ENCODE measurements around the gene HRH1. TPM values are rescaled to one million over a fixed set of nuclear protein-coding genes. Genes with fewer than 3 reads are reported as not detected.
"Not testable (repeated sequence)": the region's sequence is repeated elsewhere in the genome, so short reads cannot be mapped to it uniquely, and the experiment has no call there.

HRH1 gene
- polyA plus RNA-seq, 3 donors = 2.3 to 2.7 (median 2.3) TPM

DNA sequence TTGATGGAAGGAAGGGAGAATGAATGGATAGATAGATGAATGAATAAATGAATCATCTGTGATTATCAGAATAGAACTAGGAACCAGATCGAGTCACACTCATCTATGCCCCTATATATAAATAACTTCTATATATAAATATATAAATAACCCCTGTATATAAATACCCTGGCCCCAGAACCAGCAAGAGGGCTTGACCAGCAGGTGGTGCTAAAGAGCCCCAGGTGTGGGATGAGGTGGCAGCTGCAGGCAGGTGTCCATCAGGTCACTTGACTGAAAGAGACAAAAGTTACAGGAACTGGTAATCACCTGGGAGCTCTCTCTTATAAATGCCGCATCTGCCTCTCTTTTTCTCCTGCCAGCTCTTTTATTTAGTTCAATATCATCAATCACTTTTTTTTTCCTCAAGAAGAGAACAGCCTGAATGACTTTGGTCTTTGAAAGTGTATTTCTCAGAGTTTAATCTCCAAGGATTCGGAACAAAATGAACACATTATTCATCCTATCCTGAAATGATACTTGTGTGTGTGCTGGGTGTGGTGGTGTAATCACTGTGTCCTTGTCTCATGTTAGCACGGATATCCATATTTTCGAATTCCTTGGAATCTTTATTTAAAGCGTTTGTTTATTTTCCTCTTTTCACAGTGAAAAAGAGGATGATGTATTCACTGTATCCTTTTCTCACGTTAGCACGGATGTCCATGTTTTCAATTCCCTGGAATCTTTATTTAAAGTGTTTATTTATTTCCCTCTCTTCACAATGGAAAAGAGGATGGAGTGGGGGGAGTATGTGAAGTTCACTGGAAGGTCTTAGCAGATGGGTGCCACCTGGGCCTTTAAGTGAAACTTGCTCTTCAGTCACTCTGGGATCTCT, 82.5 kb downstream of the HRH1 start:
- no peak for DNase-seq (ENCODE audit: low read depth in 3 of 3, low spot score in 2 of 3)

DNA sequence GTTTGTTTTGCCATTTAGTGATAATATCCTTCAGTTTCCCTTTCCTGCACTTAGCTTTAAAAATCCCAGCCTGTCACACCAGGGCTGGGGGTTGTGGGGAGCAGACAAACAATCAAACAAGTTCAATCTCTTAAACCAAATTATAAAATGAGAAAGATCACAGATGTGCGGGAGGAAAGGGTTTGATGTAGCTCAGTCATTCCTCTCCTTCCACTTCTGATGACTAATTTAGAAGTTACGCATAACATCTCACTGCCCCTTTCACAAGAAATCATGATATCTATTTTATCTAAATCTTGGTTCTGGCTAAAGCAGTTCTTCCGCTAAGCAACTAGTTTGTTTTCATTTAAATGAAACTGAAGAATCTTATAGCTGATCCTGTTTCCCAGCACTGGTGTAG, 83.8 kb downstream of the HRH1 start:
- DNase-seq (ENCODE audit: low read depth in 3 of 3, low spot score in 2 of 3) = no peak

DNA sequence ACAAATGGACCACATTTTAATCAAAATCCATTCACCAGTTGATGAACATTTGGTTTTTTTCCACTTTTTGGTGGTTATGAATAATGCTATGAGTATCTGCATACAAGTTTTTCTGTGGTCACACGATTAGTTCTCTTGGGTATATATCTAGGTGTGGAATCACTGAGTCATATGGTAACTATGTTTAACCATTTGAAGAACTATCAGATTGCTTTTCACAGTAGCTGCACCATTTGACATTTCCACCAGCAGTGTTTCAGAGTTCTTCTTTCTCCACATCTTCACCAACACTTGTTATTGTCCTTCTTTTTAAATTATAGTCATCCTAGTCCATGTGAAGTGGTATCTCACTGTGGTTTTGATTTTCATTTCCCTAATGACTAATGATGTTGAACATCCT, 84.6 kb downstream of the HRH1 start:
- no peak for DNase-seq (ENCODE audit: low read depth in 3 of 3, low spot score in 2 of 3)

DNA sequence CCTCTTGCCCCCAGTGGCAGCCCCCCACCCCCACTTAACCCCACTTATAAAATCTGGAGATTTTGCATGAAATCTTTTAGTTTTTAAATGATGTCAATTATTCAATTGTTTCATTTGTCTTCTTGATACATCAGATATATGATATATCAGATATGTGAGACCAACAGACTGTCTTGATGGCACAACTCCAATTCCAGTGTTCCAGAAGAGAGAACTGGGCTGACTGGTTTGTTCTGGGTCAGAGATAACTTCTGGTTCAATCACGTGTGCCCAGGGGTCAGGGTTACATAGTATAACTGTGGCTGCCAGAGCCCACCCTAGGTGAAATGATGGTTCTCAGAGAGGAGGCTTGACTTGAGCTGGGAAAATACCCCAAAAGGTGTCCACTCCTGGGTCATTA, 85.5 kb downstream of the HRH1 start:
- DNase-seq (ENCODE audit: low read depth in 3 of 3, low spot score in 2 of 3) = no peak

DNA sequence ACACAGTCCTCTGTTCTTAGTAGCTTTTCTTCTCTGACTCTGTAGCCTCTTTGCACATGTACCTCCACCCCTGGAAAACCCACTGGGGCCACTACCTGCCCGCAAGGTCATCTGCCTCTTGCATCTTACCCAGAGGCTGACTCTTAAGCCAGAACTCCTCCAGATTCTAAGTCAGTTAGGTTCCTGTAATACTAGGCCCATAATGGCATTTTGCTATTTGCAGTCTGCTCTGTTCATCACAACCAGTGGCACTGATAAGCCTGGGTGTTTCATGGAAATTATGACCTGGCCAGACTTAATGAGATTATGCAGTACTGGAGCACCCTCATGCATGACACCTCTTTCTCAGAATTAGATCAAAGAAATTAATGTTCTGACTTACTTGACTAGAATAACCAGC, 86.2 kb downstream of the HRH1 start:
- DNase-seq (ENCODE audit: low read depth in 3 of 3, low spot score in 2 of 3) = no peak

DNA sequence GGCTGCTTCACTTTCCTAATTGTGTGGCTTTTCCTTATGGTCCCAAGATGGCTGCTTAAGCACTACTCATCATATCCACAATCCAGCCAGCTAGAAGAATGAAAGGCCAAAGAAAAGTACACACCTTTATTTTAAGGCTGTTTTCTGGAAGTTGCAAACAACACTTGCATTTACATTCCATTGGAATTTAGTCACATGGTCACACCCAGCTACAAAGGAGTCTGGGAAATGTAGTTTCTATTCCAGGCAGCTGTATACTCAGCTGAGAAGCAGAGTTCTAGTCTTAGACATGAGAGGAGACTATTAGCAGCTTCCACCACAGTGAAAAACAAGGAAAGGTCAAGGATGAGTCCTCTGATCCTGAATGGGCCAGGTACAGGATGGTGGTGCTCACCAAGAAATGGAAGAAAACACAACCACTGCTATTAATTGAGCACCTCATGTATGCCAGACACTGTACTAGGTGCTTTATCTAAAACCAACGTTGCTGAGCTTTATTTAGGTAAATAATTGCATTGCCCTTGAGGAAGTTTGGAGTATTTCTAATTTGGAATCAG, 89.9 kb downstream of the HRH1 start:
- DNase-seq (ENCODE audit: low read depth in 3 of 3, low spot score in 2 of 3) = no peak

DNA sequence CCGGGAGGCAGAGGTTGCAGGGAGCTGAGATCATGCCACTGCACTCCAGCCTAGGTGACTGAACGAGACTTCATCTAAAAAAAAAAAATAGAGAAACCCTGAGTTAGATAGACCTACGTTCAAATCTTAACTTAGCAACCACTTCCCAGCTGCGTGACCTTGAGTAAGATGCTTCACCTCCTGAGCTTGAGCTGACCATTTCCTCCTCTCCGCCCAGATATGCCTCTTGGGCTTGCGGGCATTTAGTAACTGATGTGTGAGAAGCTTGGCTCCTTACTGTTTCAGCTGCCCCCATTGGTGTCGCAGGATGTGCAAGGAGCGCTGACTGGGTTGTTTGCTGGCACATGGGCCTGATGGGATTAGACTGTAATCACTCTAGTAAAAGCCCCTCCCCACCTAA, 91.0 kb downstream of the HRH1 start:
- DNase-seq (ENCODE audit: low read depth in 3 of 3, low spot score in 2 of 3) = no peak

DNA sequence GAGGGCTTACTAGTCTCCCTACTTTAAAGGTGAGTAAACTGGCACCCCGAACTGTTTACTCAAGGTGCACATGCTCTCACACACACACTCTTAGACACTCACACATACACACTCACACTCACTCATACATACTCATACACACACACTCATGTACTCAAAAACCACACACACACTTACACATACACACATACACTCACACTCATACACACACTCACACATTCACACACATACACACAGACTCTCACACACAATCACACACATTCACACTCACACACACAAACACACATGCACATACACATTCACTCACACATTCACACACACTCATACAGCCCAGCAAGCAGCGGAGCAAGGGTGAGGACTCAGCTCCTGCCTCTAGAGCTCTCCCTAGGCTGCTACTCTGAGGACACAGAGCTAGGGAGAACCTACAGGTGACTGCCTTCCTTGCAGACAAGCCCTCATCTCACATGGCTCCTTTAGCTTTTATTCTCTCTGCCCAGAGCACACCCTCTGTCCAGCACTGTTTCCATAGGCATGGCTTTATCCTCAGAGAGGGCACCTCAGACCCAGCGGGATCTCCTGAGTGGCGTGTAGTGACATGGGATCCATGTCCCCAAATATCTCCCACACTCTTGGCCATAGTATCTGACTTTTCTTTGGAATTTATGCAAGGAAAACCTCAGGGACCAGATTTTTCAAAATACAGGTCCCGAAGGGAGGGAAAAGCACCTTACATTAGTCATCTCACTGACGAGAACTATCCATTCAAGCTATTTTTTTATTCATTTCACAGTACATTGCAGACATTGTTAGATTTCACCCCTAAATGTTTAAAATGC, 91.8 kb downstream of the HRH1 start:
- no peak for DNase-seq (ENCODE audit: low read depth in 3 of 3, low spot score in 2 of 3)

DNA sequence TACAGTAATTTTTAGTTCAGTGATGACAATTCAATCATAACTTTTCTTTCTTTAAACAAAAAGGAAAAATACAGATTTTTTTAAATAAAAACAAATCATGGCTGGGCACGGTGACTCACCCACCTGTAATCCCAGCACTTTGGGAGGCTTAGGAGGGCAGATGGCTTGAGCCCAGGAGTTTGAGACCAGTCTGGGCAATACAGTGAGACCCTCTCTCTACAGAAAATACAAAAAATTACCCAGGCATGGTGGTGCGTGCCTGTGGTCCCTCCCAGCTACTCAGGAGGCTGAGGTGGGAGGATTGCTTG, 92.3 kb downstream of the HRH1 start:
- DNase-seq (ENCODE audit: low read depth in 3 of 3, low spot score in 2 of 3) = no peak

DNA sequence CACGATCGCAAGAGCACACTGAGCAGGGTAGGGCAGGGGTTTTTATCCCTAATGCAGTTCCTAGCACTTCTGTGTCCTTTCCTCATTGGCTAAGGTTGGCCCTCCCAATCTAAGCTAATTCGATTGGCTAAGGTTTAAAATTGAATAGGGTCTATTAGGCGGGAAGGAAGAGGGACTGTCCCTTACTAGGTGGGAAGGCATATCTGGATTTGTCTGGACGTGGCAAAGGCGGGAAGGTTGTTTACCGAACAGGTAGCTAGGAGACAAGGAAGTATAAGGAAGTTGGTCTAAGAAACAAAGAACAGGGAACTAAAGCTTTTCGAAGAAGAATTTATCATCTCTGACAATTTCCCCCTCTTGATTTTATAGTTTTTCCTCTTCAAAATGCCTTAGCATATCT, 93.1 kb downstream of the HRH1 start:
- no peak for DNase-seq (ENCODE audit: low read depth in 3 of 3, low spot score in 2 of 3)

DNA sequence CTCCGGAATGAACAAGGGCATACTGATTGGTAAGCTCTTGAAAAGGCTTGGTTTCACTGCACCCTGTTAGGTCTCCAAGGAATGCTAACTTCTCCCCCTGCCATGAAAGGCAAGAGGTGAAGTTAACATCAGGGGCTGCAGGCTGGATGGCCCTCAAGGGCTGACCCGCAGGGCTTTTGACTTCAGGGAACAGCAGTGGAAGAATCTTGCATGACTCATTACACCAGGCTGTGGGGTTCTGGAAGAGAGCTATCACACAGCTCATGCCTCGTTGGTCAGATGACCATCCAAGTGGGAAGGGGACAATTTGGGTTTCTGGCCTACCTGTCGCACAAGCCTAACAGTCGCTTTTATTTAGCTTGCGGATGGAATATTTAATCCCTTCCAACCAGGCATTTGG, 94.3 kb downstream of the HRH1 start:
- DNase-seq (ENCODE audit: low read depth in 3 of 3, low spot score in 2 of 3) = no peak

DNA sequence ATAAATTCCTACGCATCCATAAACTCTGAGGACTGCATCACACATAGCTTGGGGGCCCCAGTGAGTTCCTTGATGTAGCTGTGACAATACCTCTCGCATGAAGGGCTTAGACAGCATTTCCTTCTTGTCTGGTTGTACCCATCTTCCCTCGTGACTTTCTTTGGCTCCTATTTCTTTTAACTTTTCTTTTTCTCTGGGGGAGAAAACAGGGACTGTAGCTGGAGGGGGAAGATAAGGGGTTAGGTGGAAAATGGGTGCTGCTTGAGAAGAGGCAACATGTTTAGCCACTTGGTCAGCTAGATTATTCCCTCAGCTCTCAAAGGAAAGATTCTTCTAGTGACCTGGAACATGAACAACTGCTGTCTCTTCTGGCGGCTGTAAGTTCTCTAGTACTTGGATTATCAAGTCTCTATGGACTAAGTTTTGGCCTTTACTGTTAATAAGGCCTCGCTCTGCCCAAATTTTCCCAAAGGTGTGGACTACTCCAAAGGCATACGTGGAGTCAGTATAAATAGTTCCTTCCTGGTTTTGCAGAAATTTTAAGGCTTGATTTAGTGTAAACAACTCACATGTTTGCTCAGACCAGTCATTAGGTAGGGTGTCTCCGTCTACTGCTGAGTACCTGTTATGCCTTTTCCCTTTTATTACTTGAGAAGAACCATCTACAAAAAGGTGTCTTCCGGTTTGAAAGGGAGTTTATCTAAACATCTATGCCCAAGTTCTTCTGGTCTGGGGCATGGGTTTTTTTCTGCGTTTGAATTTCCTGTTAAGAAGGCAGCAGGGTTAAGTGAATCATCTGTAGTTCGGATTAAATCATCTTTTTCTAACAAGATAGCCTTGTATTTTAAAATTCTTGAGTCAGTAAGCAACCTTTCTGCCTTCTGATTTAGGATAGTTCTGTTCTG, 96.9 kb downstream of the HRH1 start:
- DNase-seq (ENCODE audit: low read depth in 3 of 3, low spot score in 2 of 3) = no peak

DNA sequence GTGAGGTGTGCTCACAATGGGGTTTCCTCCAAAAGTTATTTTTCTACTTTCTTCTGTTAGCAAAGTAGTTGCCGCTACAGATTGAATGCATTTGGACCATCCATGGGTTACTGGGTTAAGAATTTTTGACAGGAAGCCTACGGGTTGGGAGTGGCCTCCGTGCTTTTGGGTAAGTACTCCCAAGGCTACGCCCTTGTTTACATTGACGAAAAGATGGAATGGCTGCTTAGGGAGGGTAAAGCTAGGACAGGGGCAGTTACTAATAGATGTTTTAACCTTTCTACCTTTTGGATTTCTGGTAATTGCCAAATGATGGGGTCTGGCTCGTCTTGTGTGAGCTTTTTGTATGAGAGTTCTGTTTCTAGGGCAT, 97.5 kb downstream of the HRH1 start:
- no peak for DNase-seq (ENCODE audit: low read depth in 3 of 3, low spot score in 2 of 3)

DNA sequence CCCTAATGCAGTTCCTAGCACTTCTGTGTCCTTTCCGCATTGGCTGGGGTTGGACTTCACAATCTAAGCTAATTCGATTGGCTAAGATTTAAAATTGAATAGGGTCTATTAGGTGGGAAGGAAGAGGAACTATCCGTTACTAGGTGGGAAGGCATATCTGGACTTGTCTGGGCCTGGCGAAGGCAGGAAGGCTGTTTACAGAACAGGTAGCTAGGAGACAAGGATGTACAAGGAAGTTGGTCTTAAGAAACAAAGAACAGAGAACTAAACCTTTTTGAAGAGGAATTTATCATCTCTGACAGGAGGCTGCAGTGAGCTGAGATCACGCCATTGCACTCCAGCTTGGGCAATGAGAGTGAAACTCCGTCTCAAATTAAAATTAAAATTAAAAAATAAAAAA, 100.6 kb downstream of the HRH1 start:
- DNase-seq (ENCODE audit: low read depth in 3 of 3, low spot score in 2 of 3) = no peak

DNA sequence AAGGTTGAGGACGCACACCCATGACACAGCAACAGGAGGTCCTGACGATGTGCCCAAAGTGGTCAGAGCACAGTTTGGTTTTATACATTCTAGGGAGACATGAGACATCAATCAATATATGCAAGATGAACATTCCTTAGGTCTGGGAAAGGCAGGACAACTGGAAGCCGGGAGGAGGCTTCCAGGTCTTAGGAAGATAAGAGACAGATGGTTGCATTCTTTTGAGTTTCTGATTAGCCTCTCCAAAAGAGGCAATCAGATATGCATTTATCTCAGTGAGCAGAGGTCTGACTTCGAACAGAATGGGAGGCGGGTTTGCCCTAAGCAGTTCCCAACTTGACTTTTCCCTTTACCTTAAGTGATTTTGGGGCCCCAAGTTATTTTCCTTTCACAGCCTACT, 101.2 kb downstream of the HRH1 start:
- DNase-seq (ENCODE audit: low read depth in 3 of 3, low spot score in 2 of 3) = not testable (repeated sequence)

DNA sequence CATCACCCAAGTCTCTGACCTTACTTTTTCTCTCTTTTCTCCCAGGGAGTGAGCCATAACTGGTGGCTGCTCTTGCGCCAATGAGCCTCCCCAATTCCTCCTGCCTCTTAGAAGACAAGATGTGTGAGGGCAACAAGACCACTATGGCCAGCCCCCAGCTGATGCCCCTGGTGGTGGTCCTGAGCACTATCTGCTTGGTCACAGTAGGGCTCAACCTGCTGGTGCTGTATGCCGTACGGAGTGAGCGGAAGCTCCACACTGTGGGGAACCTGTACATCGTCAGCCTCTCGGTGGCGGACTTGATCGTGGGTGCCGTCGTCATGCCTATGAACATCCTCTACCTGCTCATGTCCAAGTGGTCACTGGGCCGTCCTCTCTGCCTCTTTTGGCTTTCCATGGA, 104.7 kb downstream of the HRH1 start:
- no peak for DNase-seq (ENCODE audit: low read depth in 3 of 3, low spot score in 2 of 3)

DNA sequence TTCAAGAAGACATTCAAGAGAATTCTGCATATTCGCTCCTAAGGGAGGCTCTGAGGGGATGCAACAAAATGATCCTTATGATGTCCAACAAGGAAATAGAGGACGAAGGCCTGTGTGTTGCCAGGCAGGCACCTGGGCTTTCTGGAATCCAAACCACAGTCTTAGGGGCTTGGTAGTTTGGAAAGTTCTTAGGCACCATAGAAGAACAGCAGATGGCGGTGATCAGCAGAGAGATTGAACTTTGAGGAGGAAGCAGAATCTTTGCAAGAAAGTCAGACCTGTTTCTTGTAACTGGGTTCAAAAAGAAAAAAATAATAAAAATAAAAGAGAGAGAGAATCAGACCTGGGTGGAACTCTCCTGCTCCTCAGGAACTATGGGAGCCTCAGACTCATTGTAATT, 106.2 kb downstream of the HRH1 start:
- no peak for DNase-seq (ENCODE audit: low read depth in 3 of 3, low spot score in 2 of 3)

DNA sequence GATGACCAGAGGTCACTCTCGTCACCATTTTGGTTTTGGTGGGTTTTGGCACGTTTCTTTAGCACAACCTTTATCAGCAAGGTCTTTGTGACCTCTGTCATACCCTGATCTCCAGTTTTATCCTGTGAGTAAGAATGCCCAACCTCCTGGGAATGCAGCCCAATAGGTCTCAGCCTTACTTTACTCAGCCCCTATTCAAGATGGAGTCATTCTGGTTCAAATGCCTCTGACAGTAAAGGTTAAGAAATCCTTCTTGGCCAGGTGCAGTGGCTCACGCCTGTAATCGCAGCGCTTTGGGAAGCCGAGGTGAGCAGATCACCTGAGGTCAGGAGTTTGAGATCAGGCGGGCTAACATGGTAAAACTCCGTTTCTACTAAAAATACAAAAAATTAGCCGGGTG, 114.7 kb downstream of the HRH1 start:
- DNase-seq (ENCODE audit: low read depth in 3 of 3, low spot score in 2 of 3) = no peak

DNA sequence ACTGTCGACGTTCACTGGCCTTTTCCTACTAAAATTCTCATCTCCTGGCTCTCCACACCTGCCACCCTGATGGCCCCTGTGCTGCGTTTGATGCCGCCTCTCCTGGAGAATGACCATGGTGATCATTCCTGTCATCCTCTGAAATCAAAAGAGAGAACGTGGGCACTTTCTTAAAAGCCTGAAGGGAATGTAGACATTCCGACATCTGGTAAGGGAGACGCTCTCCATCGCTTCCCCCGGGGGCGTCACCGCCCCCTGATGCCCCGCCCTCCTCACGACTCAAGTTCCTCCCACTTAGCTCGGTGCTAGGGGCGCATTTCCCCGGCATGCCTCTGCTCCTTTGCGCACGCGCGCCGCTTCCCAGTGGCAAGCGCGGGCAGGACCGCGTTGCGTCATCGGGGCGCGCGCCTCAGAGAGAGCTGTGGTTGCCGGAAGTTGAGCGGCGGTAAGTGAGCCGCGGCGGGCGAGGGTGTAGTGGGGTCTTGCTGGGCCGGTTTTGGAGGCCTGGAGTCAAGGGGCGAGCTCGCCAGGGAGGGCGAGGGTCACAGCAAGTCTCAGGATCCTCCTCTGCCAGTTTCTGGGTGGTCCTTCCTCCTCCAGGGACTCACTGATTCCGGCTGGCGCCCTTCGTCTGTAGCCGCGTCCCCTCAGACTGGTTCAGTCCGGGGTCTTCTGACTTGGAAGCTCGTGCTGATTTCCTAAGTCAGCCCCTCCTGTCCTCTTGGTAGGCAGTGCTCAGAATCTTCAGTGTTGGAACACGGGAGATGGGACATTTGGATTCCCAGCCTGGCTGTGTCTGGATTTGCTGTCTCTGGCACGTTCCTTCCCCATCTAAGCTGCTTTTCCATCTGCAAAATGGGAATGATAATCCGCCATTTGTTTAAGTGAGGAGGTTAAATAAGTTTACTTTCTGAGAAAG, 118.0 kb downstream of the HRH1 start, which contains the start of gene ATG7:
Gene ATG7, plus strand, starts transcription at position 412 of the 919 bp plus-strand sequence. CDS start 26,299 bp downstream, outside the sequence.
- peak; percentile 82 to 94 (median 91) for DNase-seq (ENCODE audit: low read depth in 3 of 3, low spot score in 2 of 3)
